Measurements from ENCODE around the gene RPL3. TPM values are rescaled to one million over a fixed set of nuclear protein-coding genes. Genes with fewer than 3 reads are reported as not detected.

RPL3 gene
- total RNA-seq, 2 donors from 2014 or later = 2,348 to 3,152 TPM

- DNase-seq (ENCODE audit: low spot score in 2 of 2) (peak in 1 of 2 donors; percentile 37), ATAC-seq (peak in 1 of 2 donors; percentile 1)
- Mint-ChIP-seq H3K9me3 (no peaks in the 10 kb centered on the region), H3K27ac (peak overlapping the region; percentile 69 to 98), H3K36me3 (peaks cover 33 to 36% of the 10 kb centered on the region in 2 donors)
Measured at GRCh38 chr22:39311592-39312400, 7.6 kb downstream of the RPL3 start.

- DNase-seq (ENCODE audit: low spot score in 2 of 2) (no peak), ATAC-seq (peak in 1 of 2 donors; percentile 4)
- Mint-ChIP-seq H3K36me3 (peaks cover 16 to 19% of the 10 kb centered on the region in 2 donors), H3K9me3 (no peaks in the 10 kb centered on the region), H3K27ac (peak overlapping the region; percentile 69 to 98)
Measured at GRCh38 chr22:39309881-39310714, 9.3 kb downstream of the RPL3 start.

GRCh38 chr22:39309364-39309861 is 10.0 kb downstream of the RPL3 start:
- H3K36me3 Mint-ChIP-seq = peaks cover 9 to 12% of the 10 kb centered on the region in 2 donors
- no peak for DNase-seq (ENCODE audit: low spot score in 2 of 2)
- H3K9me3 Mint-ChIP-seq = no peaks in the 10 kb centered on the region
- ATAC-seq = peak in 1 of 2 donors; percentile 25
- H3K27ac Mint-ChIP-seq = peak overlapping the region in 1 of 2 donors; percentile 98

- no peaks in the 10 kb centered on the region for H3K9me3 Mint-ChIP-seq
- peaks cover 8% of the 10 kb centered on the region in 2 donors for H3K36me3 Mint-ChIP-seq
- peak overlapping the region in 1 of 2 donors; percentile 94 for H3K27ac Mint-ChIP-seq
- ATAC-seq (peak in 1 of 2 donors; percentile 1), DNase-seq (ENCODE audit: low spot score in 2 of 2) (no peak)
Measured at GRCh38 chr22:39308614-39309363, 10.6 kb downstream of the RPL3 start.

- H3K27ac Mint-ChIP-seq = no peak overlapping the region
- H3K36me3 Mint-ChIP-seq = no peaks in the 10 kb centered on the region
- DNase-seq (ENCODE audit: low spot score in 2 of 2) (peak in 1 of 2 donors; percentile 59), ATAC-seq (peak; percentile 29 to 35)
- no peaks in the 10 kb centered on the region for H3K9me3 Mint-ChIP-seq
Measured at GRCh38 chr22:39306456-39307361, 12.7 kb downstream of the RPL3 start.

- ATAC-seq (peak in 1 of 2 donors; percentile 5), DNase-seq (ENCODE audit: low spot score in 2 of 2) (no peak)
- H3K27ac Mint-ChIP-seq = no peak overlapping the region
- H3K9me3 Mint-ChIP-seq = no peaks in the 10 kb centered on the region
- H3K36me3 Mint-ChIP-seq = no peaks in the 10 kb centered on the region
Measured at GRCh38 chr22:39303892-39304671, 15.3 kb downstream of the RPL3 start.

GRCh38 chr22:39303358-39303757 is 16.1 kb downstream of the RPL3 start:
- no peaks in the 10 kb centered on the region for H3K9me3 Mint-ChIP-seq

GRCh38 chr22:39302431-39302960 is 16.9 kb downstream of the RPL3 start:
- Mint-ChIP-seq H3K9me3 (no peaks in the 10 kb centered on the region), H3K36me3 (no peaks in the 10 kb centered on the region)

More at GRCh38 chr22:39303358-39303757, 16.1 kb downstream of the RPL3 start:
- DNase-seq (ENCODE audit: low spot score in 2 of 2) (no peak), ATAC-seq (no peak)
- H3K36me3 Mint-ChIP-seq = no peaks in the 10 kb centered on the region
- H3K27ac Mint-ChIP-seq = no peak overlapping the region

GRCh38 chr22:39301926-39302325 is 17.5 kb downstream of the RPL3 start:
- no peak for DNase-seq (ENCODE audit: low spot score in 2 of 2)
- Mint-ChIP-seq H3K36me3 (no peaks in the 10 kb centered on the region), H3K9me3 (no peaks in the 10 kb centered on the region), H3K27ac (no peak overlapping the region)
- peak in 1 of 2 donors; percentile 1 for ATAC-seq

More at GRCh38 chr22:39302431-39302960, 16.9 kb downstream of the RPL3 start:
- no peak for ATAC-seq
- H3K27ac Mint-ChIP-seq = no peak overlapping the region
- DNase-seq (ENCODE audit: low spot score in 2 of 2) = no peak

- H3K27ac Mint-ChIP-seq = no peak overlapping the region
- no peak for ATAC-seq
- DNase-seq (ENCODE audit: low spot score in 2 of 2) = no peak
- no peaks in the 10 kb centered on the region for H3K36me3 Mint-ChIP-seq
- H3K9me3 Mint-ChIP-seq = no peaks in the 10 kb centered on the region
Measured at GRCh38 chr22:39301108-39301507, 18.3 kb downstream of the RPL3 start.

GRCh38 chr22:39300186-39300830 is 19.1 kb downstream of the RPL3 start:
- DNase-seq (ENCODE audit: low spot score in 2 of 2) (no peak), ATAC-seq (no peak)
- Mint-ChIP-seq H3K9me3 (no peaks in the 10 kb centered on the region), H3K27ac (no peak overlapping the region), H3K36me3 (no peaks in the 10 kb centered on the region)

GRCh38 chr22:39299829-39300178 is 19.6 kb downstream of the RPL3 start:
- H3K27ac Mint-ChIP-seq = no peak overlapping the region
- no peaks in the 10 kb centered on the region for H3K9me3 Mint-ChIP-seq
- no peak for ATAC-seq
- H3K36me3 Mint-ChIP-seq = no peaks in the 10 kb centered on the region
- DNase-seq (ENCODE audit: low spot score in 2 of 2) = no peak

- peak overlapping the region in 1 of 2 donors; percentile 53 for H3K27ac Mint-ChIP-seq
- no peak for ATAC-seq
- no peak for DNase-seq (ENCODE audit: low spot score in 2 of 2)
- no peaks in the 10 kb centered on the region for H3K36me3 Mint-ChIP-seq
- no peaks in the 10 kb centered on the region for H3K9me3 Mint-ChIP-seq
Measured at GRCh38 chr22:39298241-39298987, 21.0 kb downstream of the RPL3 start.
